Neural cell (in vitro differentiated cells): ENCODE results near the gene SIX1. TPM values are rescaled to one million over a fixed set of nuclear protein-coding genes. Genes with fewer than 3 reads are reported as not detected.

ENCODE experiments used
- H2AFZ ChIP-seq: fragments of 200-600, 300-800 bp; sonication (generic), shearing (Covaris generic); 2 replicates; pipeline ENCODE4 v1.6.0; 2014; ENCODE audit warnings: low read depth, mild to moderate bottlenecking, antibody characterized with exemption, low read length, moderate library complexity
- H3F3A ChIP-seq: fragments of 200-600 bp; shearing (Covaris generic); 2 replicates; pipeline ENCODE4 v1.6.1; 2016; ENCODE audit warnings: mild to moderate bottlenecking, moderate library complexity, mixed read lengths, antibody characterized with exemption, low read length; ENCODE audit not compliant: insufficient read depth, poor library complexity, severe bottlenecking
- H3K27ac ChIP-seq: fragments of 200-600, 300-800 bp; sonication (generic), shearing (Covaris generic); 2 replicates; pipeline ENCODE4 v1.5.1; 2014; ENCODE audit warnings: mild to moderate bottlenecking, low read length, moderate library complexity
- H3K27me3 ChIP-seq: fragments of 300-800, 200-600 bp; sonication (generic), shearing (Covaris generic); 2 replicates; pipeline ENCODE4 v1.6.0; 2014; ENCODE audit warnings: mild to moderate bottlenecking, low read depth, low read length, moderate library complexity; ENCODE audit not compliant: insufficient read depth
- H3K36me3 ChIP-seq: fragments of 300-800, 200-600 bp; sonication (generic), shearing (Covaris generic); 2 replicates; pipeline ENCODE4 v1.5.1; 2014; ENCODE audit warnings: mild to moderate bottlenecking, antibody characterized with exemption, low read length, moderate library complexity; ENCODE audit not compliant: insufficient read depth
- H3K4me2 ChIP-seq: fragments of 300-800, 200-600 bp; sonication (generic), shearing (Covaris generic); 2 replicates; pipeline ENCODE4 v1.6.0; 2014; ENCODE audit warnings: mild to moderate bottlenecking, low read length
- H3K4me3 ChIP-seq: fragments of 300-800, 200-600 bp; sonication (generic), shearing (Covaris generic); 2 replicates; pipeline ENCODE4 v1.5.1; 2014; ENCODE audit warnings: mild to moderate bottlenecking, low read length, moderate library complexity
- H3K79me2 ChIP-seq: fragments of 200-600 bp; shearing (Covaris generic); replicated peaks from 2 replicates; pipeline ENCODE4 v1.6.0; 2014; ENCODE audit warnings: mild to moderate bottlenecking, low read length, moderate library complexity; ENCODE audit not compliant: insufficient read depth
- H3K9ac ChIP-seq: fragments of 300-800, 200-600 bp; sonication (generic), shearing (Covaris generic); 2 replicates; pipeline ENCODE4 v1.6.1; 2016; ENCODE audit warnings: mild to moderate bottlenecking, low read length, mixed read lengths
- H3K9me2 ChIP-seq: fragments of 200-600 bp; shearing (Covaris generic); 2 replicates; pipeline ENCODE4 v1.6.1; 2016; ENCODE audit warnings: mild to moderate bottlenecking, low read length, mixed read lengths; ENCODE audit not compliant: insufficient read depth
- H3K9me3 ChIP-seq: fragments of 200-600, 300-800 bp; sonication (generic), shearing (Covaris generic); 2 replicates; pipeline ENCODE4 v1.6.1; 2016; ENCODE audit warnings: mild to moderate bottlenecking, mixed run types, low read length, moderate library complexity, mixed read lengths
- H4K20me1 ChIP-seq: fragments of 200-600 bp; shearing (Covaris generic); 2 replicates; pipeline ENCODE4 v1.6.1; 2016; ENCODE audit warnings: mild to moderate bottlenecking, mixed run types; ENCODE audit not compliant: insufficient read depth
- CTCF ChIP-seq: fragments of 450-650 bp; IDR thresholded peaks from 2 replicates; pipeline ENCODE4 v1.5.1; 2014; ENCODE audit warnings: antibody characterized with exemption, mild to moderate bottlenecking, moderate library complexity; ENCODE audit not compliant: poor library complexity, severe bottlenecking
- EP300 ChIP-seq: fragments of 450-650 bp; conservative IDR thresholded peaks from 2 replicates; pipeline ENCODE4 v1.6.1; 2014; ENCODE audit warnings: antibody characterized with exemption, mild to moderate bottlenecking, moderate library complexity; ENCODE audit not compliant: poor library complexity, severe bottlenecking
- EZH2 ChIP-seq: fragments of 200-600, 300-800 bp; shearing (Covaris generic), sonication (generic); IDR thresholded peaks from 2 replicates; pipeline ENCODE4 v1.6.1; 2014; ENCODE audit warnings: antibody characterized with exemption, low read length, borderline replicate concordance, mild to moderate bottlenecking; ENCODE audit not compliant: insufficient read depth, poor library complexity, severe bottlenecking
- MXI1 ChIP-seq: fragments of 450-650 bp; conservative IDR thresholded peaks from 2 replicates; pipeline ENCODE4 v1.6.1; 2014; ENCODE audit warnings: antibody characterized with exemption, mild to moderate bottlenecking; ENCODE audit not compliant: poor library complexity, severe bottlenecking
- POLR2AphosphoS5 ChIP-seq: IDR thresholded peaks from 2 replicates; pipeline ENCODE4 v1.6.1; 2012
- RAD21 ChIP-seq: fragments of 450-650 bp; conservative IDR thresholded peaks from 2 replicates; pipeline ENCODE4 v1.6.1; 2014; ENCODE audit warnings: antibody characterized with exemption, mild to moderate bottlenecking, moderate library complexity
- SMC3 ChIP-seq: fragments of 450-650 bp; conservative IDR thresholded peaks from 2 replicates; pipeline ENCODE4 v1.6.1; 2014; ENCODE audit warnings: antibody characterized with exemption, mild to moderate bottlenecking, moderate library complexity; ENCODE audit not compliant: poor library complexity
- TAF1 ChIP-seq: IDR thresholded peaks from 2 replicates; pipeline ENCODE4 v1.6.1; 2012; ENCODE audit warnings: low read depth
- polyA plus RNA-seq: library from polyadenylated mRNA; depleted of rRNA; stranded (reverse); fragments of >200 nt; gene quantifications from 2 replicates; pipeline ENCODE4 v1.2.3, GENCODE V29; 2014
- TF ChIP-seq, protein P1 (sequence below): IDR thresholded peaks from 2 replicates; pipeline ENCODE4 v1.6.1; 2012; ENCODE audit warnings: borderline replicate concordance

The SIX1 gene
- polyA plus RNA-seq, 1 donor from 2014 or later, result not detected

GRCh38 chr14:60651796-60652673 lies 2.8 kb upstream of the SIX1 start:
- Histone ChIP-seq H3K27ac (no peak overlapping the region), H3K27me3 (peaks cover 100% of the 10 kb centered on the region), H3K4me2 (no peak overlapping the region), H3K9me2 (no peaks in the 10 kb centered on the region), H3F3A (no peaks in the 10 kb centered on the region), H3K79me2 (no peaks in the 10 kb centered on the region), H4K20me1 (no peaks in the 10 kb centered on the region), H2AFZ (no peak overlapping the region), H3K4me3 (no peak overlapping the region), H3K9ac (no peak overlapping the region), H3K9me3 (no peaks in the 10 kb centered on the region), H3K36me3 (no peaks in the 10 kb centered on the region)
- TF ChIP-seq, protein P1, sequence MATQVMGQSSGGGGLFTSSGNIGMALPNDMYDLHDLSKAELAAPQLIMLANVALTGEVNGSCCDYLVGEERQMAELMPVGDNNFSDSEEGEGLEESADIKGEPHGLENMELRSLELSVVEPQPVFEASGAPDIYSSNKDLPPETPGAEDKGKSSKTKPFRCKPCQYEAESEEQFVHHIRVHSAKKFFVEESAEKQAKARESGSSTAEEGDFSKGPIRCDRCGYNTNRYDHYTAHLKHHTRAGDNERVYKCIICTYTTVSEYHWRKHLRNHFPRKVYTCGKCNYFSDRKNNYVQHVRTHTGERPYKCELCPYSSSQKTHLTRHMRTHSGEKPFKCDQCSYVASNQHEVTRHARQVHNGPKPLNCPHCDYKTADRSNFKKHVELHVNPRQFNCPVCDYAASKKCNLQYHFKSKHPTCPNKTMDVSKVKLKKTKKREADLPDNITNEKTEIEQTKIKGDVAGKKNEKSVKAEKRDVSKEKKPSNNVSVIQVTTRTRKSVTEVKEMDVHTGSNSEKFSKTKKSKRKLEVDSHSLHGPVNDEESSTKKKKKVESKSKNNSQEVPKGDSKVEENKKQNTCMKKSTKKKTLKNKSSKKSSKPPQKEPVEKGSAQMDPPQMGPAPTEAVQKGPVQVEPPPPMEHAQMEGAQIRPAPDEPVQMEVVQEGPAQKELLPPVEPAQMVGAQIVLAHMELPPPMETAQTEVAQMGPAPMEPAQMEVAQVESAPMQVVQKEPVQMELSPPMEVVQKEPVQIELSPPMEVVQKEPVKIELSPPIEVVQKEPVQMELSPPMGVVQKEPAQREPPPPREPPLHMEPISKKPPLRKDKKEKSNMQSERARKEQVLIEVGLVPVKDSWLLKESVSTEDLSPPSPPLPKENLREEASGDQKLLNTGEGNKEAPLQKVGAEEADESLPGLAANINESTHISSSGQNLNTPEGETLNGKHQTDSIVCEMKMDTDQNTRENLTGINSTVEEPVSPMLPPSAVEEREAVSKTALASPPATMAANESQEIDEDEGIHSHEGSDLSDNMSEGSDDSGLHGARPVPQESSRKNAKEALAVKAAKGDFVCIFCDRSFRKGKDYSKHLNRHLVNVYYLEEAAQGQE, result no peak
- TF ChIP-seq EZH2 (peak; percentile 72), CTCF (no peak), EP300 (no peak), SMC3 (no peak), TAF1 (no peak), MXI1 (no peak), POLR2AphosphoS5 (peak; percentile 65), RAD21 (no peak)

DNA sequence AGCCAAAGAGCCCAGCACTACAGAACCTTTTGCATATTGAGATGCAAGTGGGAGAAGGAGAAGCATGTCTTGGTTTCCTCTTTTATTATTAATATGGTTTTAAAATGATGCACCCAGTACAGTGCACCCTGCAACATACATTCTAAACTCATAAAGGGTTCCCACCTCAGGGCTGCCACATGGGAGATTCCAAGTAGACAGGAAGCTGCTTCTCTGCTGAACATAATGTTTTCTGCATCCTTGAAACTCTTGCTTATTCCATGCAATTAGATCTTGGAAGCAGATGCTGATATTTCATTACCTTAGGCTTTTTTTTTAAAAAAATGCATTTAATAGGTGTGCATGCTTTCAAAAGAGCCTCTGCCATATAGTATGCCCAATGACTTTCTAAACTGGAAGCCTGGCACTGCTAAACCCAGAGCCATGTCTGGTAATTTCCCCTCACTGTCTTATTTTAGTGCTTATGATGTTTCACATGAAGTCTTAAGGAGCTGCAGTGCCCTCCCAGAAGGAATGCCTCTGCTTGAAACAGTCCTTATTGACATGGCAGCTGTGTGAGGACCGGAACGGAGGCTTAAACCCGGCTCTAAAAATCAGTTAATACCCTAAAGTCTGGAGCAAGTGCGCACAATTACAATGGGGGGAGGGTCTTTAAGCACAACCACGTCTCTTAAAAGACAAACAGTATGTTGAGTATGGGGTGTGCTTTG lies 2.0 kb upstream of the SIX1 start:
- Histone ChIP-seq H3K4me3 (no peak overlapping the region), H4K20me1 (no peaks in the 10 kb centered on the region), H3K36me3 (no peaks in the 10 kb centered on the region)

More for the DNA sequence above, 2.0 kb upstream of the SIX1 start:
- TF ChIP-seq MXI1 (no peak), POLR2AphosphoS5 (no peak), SMC3 (no peak), EP300 (no peak), RAD21 (no peak), CTCF (no peak), EZH2 (no peak), TAF1 (no peak)
- TF ChIP-seq, protein P1, result no peak
- Histone ChIP-seq H3K27ac (no peak overlapping the region), H3K9me3 (no peaks in the 10 kb centered on the region), H2AFZ (no peak overlapping the region), H3K79me2 (no peaks in the 10 kb centered on the region), H3K4me2 (no peak overlapping the region), H3K9me2 (no peaks in the 10 kb centered on the region), H3F3A (no peaks in the 10 kb centered on the region), H3K9ac (no peak overlapping the region), H3K27me3 (peaks cover 100% of the 10 kb centered on the region)
